CD4-positive, alpha-beta T cell treated with Interleukin-12 subunit alpha and Interleukin-12 subunit beta, for 1 hour (primary cell): ENCODE measurements around the gene TRIML2.

Experiments
- DNase-seq: peaks from one replicate; pipeline ENCODE4 v3.0.0-alpha.2; 2020

TRIML2 gene, protein sequence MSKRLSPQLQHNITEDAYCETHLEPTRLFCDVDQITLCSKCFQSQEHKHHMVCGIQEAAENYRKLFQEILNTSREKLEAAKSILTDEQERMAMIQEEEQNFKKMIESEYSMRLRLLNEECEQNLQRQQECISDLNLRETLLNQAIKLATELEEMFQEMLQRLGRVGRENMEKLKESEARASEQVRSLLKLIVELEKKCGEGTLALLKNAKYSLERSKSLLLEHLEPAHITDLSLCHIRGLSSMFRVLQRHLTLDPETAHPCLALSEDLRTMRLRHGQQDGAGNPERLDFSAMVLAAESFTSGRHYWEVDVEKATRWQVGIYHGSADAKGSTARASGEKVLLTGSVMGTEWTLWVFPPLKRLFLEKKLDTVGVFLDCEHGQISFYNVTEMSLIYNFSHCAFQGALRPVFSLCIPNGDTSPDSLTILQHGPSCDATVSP

DNA sequence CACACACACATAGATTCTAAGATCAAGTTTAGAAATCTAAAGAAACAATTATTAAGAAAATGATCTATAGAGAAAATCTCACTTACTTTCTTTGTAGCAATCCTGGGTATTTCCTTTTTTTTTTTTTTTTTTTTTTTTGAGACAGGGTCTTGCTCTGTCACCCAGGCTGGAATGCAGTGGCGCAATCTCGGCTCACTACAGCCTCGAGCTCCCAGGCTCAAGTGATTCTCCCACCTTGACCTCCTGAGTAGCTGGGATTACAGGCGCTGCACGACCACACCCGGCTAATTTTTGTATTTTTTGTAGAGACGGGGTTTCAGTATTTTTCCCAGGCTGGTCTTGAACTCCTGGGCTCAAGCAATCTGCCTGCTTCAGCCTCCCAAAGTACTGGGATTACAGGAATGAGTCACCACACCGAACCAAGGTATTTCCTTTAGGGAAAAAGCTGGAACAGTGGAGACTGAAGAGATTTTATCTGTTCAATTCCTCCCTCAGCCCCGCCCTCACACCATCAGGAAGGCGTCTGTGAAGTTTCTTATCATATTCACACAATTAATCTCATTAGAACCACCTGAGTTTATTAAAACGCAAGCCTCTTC, at the start of gene TRIML2:
Gene TRIML2, minus strand, starts transcription at position 447 of the 599 bp plus-strand sequence. CDS start 4,235 bp downstream, outside the sequence.
- DNase-seq = no peak

DNA sequence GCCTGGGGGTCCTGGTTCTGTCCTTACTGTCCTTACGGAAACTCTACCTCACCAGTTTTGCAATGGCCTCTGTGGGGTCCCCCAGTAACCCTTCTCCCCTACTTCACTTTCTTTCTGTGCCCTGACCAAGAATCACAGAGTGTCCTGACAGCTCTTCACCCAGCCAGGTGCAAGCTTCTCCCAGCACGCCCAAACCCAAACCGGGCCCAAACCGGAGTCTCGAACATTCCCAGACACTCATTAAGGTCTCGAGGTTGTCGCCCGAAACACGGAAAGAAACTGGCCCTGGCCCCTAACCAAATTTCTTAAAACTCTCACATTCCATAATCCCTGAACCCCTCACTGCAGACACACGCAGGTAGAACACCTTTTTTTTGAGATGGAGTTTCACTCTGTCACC, 48.9 kb upstream of the TRIML2 start:
- DNase-seq = no peak

DNA sequence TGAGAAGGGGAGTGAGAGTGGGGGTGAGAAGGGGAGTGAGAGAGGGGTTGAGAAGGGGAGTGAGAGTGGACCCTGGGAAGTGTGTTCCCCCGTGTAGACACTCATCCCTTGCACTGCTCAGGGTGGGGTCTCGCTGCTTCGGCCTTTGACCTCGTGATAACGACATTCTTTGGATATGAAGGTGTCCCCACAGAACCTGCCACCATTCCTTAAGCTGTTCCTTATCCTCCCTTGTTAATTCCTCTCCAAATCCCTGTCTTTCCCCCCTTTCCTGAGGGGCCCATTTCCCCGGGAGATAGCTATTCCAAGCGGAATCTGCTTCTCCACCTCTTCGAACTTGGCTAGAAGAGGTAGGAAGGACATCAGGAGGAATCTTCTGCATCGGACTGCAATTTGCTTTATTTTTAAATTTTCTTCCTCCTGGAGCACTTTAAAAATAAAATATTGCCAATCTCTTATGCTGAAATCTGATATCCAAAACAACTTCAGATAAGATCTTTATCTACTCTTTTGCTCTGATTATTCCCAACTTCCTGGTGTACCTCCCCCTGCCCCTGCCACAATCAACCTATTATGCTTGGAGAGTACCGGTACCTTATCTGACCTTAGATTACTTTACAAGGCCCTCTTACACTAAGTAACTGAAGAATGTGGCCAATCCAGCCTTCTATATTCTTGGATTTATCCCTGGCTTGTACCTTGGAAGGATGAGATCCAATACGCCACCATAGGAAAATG, 45.4 kb upstream of the TRIML2 start:
- DNase-seq = no peak

DNA sequence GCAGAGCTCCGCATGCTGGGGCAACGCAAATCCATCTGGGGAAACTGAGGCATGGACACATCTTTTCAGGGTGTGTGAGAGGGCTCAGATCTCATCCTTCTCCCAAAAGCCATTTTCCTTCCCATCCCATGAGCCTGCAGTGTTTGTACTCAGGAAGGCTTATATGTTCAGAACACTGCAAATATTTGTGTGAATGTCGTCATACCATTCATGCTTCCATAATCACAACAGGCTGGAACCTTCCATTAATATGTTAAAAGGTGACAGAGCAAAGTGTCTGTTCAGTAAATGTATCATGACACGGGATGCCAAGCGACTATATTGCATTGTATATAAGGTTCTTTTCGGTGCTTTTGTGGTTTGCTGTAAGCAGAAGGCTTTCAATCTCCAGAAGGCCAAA, 38.4 kb upstream of the TRIML2 start:
- no peak for DNase-seq

DNA sequence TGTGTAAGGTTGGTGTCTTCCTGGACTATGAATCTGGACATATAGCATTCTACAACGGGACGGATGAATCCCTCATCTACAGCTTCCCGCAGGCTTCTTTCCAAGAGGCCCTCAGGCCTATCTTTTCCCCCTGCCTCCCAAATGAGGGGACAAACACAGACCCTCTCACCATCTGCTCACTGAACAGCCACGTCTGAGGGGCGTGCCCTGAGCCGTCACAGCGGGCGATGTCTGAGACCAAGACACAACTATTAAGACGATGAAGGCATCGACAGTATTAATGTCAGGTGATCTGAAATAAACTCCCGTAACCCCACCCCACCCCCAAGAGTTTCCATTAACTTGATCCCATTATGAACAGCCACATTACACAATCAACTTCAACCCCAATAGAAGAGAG, 37.8 kb upstream of the TRIML2 start:
- DNase-seq = no peak

DNA sequence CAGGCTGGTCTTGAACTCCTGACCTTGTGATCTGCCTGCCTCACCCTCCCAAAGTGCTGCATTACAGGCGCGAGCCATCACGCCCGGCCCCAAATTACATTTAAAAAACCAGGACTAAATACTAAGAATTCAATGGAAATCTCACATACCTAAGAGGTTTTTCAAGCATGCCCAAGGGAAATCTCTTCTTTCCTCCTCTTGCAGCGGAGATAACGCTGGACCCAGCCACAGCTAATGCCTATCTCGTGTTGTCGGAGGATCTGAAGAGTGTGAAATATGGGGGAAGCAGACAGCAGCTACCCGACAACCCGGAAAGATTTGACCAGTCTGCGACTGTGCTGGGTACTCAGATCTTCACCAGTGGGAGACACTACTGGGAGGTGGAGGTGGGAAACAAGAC, 37.2 kb upstream of the TRIML2 start:
- no peak for DNase-seq

DNA sequence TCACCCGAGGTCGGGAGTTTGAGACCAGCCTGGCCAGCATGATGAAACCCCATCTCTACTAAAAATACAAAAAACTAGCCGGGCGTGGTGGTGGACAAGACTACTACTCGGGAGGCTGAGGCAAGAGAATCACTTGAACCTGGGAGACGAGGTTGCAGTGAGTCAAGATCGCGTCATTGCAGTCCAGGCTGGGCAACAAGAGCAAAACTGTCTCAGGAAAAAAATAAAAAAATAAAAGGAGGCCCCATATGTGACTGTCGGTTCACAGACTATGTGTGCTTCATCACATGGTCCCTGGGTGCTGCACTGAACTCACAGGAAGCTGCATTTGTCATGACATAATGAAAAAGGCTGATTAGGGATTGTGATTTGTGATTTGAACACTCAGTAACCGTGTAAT, 36.2 kb upstream of the TRIML2 start:
- DNase-seq = no peak

DNA sequence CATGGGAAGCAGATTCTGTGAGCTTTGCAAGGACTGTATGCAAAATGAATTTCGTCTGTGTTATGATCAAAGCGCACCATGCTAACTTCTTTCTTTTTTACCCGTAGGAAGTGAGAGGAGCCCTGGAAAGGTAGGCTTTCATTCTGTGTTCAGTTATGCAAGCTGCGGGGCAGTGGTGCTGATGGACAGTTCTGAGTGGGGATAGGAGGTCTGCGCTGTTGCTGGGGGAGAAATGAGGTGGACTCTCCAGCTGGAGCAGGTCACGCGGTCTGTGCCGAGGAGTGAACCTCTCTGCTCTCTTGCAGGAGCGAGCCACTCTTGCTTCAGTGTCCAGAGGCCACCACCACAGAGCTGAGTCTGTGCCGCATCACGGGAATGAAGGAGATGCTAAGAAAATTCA, 34.3 kb upstream of the TRIML2 start:
- DNase-seq = no peak

DNA sequence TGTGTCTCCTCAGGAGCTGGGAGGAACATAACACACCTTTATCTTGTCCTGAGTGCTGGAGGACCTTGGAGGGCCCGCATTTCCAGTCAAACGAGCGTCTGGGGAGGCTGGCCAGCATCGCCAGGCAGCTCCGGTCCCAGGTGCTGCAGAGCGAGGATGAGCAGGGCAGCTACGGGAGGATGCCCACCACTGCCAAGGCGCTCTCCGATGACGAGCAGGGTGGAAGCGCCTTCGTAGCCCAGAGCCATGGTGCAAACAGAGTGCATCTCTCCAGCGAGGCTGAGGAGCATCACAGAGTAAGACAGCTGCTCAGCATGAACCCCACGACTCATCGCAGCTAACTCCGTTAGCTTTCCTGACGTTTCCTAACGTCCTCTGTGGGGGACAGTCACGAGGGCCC, 30.3 kb upstream of the TRIML2 start:
- no peak for DNase-seq

DNA sequence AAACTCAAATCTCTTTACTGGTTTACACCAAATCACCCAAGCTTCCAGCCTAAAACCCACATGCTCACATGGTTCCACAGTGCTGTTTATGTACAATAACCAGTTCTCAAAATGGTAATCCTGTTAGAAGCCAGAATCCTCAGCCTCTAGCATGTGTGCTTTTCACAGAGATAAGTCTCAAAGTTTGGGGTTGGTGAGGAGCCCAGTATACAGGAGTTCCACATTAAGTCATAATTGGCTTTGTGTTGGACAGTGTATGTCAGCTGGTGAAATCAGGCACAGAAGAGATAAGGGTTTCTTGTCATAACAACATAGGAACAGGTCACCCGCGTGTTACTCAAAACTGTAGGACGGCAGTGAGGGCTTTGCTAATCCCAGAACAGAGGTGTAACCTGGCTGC, 29.7 kb upstream of the TRIML2 start, which contains the start of gene TRIML1:
Gene TRIML1, plus strand, starts transcription at position 301 of the 400 bp plus-strand sequence. CDS start 118 bp downstream, outside the sequence.
- DNase-seq = no peak

DNA sequence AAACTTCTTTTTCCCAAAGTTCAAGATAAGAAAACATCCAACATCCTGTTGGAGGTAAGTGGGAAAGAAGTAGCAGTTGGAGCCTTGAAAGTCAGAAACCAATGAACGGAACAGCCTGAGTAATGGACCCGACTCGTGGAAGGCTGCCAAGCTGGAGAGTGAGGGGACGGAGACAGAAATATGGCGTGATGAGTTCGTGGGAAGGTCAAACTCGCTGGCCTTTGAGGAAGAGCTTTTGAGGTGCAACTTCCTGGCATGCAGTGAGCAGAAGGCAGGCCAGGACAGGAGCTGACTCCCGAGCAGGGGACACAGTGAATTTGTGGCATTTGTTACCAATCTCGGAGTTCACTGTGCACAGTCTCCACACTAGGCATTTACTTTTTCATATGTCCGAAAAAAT, 28.8 kb upstream of the TRIML2 start:
- no peak for DNase-seq

DNA sequence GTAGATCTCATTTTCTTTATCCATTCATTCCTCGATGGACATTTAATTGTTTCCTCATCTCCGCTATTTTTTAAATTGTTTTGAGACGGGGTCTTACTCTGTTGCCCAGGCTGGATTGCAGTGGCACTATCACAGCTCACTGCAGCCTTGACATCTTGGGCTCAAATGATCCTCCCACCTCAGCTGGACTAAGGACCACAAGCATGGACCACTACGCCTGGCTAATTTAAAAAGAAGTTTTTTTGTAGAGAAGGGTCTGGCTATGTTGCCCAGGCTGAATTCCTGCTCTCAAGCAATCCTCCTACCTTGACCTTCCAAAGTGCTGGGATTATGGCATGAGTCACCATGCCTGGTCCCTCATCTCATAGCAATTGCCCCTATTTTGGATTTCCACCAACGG, 22.8 kb upstream of the TRIML2 start:
- DNase-seq = no peak

DNA sequence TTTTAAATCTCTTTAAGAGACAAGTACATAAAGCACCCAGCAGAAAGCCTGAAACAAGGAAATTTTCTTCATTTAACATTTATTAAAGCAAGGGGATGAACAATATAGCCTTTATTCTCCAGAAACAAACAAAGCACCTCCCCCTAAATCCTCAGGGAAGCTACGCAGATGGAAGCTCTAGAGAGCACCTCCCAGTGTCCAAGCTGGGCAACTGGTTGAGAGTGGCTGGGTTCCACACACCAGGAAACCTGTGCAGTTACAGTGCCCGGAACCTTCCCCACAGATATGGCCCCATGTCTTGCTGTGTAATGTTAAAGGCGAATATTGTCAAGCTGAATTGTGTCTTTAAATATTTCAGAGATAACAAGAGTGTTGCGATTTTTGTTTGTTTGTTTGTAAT, 21.0 kb upstream of the TRIML2 start:
- no peak for DNase-seq

DNA sequence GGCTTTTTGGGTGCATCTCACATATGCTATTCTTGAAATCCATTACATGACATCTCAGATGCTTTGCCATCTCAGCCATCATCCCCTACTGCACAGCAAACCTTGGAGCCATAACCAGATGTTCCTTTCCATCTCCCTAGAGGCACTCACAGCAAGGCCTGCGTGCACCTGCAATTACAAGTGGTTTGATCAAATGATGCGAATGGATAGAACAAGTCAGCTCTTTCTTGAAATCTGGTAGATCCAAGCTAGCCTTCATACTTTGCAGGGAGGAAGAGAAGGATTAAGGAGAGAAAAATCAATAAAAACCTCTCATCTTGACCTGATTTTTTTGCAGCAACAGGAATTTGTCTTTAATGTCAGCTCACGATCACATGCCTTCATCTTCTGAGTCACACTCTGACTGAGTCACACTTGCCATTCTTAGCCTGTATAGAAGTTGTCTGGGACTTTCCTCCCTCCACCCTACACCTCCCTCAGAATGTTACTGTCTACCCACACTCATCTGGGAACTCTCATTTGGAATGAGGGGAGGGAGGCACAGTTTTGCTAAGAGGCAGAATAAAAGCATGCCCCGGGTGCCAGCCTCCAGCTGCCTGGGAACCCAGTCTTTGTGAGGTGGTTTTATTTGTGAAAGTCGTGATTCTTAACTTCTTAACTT, 17.9 kb upstream of the TRIML2 start:
- no peak for DNase-seq

DNA sequence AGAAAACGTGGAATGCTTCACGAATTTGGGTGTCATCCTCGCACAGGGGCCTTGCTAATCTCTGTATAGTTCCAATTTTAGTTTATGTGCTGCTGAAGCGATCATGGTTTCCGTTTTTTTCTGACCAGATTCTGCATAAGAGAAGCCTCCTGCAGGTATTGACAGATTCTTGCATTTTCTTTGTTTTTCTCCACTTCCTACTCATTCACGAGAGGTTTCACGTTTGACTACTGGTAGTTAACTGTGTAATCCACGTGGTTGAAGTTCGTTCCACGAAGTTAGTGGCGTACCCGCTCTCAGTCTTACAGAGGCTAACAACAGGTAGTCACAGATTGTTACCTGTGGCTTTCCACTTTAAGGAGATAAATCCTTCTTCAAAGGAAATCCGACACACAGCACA, 12.1 kb upstream of the TRIML2 start:
- DNase-seq = no peak

DNA sequence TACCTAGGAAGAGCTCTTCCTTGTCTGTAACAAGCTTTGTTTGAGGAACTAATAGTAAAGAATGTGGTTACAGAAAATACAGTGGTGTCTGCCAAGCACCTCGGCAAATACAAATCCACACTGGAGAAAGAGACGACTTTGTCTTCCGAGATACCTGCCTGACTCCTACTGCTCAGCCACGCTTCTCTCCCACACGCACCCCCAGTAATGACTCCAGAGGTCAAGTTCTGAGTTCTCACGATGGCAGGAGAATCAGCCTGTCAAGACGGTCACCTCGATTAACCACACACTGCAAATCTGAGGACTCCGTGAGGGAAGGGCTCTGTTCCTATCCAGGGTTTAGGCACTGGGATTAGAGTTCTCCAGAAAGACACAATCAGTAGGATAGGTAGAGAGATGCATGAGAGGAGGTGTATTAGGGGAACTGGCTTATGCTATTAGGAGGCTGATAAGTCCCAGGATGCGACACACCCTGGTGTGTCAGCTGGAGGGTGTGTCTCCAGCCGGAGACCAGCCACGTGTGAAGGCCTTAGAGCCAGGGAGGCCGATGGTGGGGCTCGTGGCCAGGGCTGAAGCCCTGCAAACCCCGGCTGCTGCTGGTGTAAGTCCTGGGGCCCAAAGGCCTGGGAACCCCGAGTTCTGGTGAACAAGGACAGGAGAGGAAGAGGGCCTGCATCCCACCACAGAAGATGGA, 8.4 kb upstream of the TRIML2 start:
- no peak for DNase-seq

DNA sequence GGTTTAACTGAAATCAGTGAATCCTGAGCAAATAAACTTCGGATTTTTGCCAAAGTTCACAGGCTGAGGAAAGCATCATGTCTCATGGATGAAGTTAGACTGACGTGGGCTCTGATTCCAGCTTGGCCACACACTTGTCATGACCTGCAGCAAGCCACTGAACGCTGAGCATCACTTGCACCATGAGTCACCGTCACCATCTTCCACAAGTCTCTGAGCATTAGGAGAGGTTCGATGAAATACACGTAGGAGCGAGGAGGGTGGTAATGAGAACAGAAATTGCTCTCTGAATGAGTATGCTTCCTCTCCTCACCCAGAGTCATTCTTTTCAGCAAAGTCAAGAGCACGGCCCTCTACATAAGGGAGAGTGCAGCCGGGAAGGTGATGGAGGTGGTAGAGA, 3.8 kb upstream of the TRIML2 start:
- DNase-seq = no peak

DNA sequence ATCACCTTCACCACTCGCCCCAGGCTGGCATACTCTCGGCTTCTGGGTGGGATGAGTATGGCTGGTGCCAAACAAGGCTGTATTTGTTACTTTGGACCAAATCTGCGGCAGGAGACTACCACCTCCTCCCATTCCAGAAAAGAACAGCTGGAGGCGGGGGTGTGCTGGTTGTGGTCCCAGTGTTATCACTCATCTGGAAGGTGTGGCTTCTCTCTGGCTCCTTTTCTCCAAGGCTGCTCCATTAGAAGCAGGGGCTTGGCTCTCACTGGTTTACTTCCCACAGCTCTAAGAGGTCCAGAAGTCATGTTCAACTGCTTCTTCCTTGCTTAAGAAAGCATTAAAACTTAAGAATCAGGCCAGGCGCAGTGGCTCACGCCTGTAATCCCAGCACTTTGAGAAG, 2.6 kb upstream of the TRIML2 start:
- no peak for DNase-seq

DNA sequence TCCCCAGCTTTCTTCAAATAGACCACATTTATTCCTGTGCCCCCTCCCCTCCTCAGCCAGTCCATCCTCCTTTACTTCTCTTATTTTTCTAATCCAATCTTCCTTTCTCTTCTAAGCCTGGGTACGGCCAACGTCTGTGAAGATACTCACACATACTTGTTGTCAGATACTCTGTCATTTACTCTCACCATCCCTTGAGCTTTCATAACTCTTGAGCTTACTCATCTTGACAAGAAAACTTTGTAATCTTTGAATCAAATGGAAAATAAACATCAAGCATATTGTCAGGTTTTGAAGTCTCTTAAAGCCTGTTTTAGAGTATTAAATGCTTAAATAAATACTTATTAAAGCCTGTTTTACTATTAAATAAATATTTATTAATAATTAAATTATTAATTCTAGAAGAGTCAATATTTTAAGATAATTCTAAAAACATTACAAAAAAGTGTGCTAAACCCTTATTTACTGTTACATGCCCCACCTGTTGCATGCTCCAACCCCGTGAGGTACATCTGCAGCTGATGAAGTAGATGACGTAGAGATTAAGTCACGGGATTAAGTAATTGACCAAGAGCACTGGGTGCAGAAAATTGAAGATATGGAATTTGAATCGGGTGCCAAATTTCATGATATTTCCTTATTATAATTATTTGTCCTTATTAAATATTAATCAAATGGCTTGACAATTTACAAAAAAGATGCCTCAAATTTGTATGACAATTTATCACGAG, 1.5 kb upstream of the TRIML2 start:
- no peak for DNase-seq

DNA sequence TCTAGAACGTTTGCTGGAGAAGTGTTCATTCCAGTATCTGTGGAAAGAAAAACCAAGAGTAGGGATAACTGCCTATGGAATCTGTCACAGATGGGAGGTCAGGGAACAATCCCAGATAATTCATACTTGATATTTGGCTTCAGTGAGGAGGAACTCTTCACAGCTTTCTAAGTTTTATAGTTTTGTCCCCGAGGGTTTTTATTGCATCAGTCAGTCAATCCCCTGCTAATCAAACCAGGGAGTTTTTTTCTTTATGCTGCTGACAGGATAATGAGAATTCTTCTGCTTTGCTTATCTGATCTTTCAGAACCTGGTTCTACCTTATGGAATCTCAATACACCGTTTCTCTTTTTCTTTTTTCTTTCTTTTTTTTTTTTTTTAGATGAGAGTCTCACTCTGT, 633 bp upstream of the TRIML2 start:
- DNase-seq = no peak

DNA sequence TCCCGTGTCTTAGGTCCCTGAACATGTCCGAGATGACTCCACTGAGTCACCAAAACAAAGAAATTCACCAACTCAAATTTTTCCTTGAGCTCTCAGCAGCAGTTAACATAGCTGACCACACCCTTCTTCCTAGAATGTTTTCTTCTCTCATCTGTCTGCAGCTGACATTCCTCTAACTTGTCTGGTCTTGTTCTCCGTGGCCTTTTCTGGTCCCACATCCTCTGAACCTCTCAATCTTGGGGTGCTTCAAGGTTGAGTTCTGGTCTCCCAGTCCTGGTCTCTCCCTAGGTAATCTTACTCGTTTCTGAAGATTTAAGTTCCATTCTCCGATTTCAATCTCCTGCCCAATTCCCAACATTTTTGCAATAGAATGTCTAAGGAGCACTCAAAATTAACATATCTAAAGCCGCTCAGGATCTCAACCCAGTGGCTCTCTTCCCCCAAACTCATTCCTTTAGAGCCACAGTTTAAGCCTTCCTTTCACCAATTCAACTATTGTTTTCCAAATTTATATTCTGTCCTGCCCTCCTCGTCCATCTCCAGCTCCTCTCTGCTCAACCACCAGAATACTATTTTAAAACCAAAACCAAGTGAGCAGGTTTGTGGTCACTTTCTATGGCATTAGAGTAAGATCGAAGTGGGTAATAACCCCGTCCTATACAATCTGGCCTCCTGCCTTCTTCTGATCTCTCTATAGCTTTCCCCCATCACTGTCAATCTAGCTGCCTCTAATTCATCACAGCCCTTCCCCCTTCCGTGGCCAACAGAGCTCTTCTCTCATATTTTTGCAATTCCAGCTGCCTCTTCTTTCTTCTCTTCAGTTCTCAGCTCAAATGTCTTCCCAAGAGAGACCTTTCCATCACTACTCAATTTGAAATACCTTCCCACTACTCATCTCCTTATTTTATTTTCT, 1.2 kb downstream of the TRIML2 start:
- no peak for DNase-seq
